Measurements from ENCODE around the gene ALK.

ALK gene

GRCh38 chr2:29855924-29856639, 65.3 kb downstream of the ALK start:
- no peak for TF ChIP-seq CTCF (IDR thresholded peaks at IDR 0.05)

DNA sequence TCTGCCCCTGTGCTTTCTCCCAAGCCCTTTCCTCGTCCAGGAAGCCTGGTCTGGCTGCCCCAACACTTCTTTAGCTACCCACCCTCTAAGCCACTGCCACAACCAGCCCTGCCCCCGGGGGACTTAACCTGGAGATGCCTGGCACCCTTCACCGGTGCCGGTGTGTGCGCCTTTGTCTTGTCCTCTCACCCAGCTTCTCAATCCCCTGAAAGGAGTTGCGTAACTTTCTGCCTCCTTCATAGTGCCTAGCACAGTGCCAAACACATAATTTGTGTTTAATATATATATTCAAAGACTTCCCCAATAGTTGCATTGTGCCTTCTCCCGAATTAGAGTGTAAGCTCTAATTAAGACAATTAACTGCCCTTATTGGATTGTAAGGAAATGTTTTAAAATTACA, 70.6 kb downstream of the ALK start:
- no peak for TF ChIP-seq CTCF (IDR thresholded peaks at IDR 0.05)

DNA sequence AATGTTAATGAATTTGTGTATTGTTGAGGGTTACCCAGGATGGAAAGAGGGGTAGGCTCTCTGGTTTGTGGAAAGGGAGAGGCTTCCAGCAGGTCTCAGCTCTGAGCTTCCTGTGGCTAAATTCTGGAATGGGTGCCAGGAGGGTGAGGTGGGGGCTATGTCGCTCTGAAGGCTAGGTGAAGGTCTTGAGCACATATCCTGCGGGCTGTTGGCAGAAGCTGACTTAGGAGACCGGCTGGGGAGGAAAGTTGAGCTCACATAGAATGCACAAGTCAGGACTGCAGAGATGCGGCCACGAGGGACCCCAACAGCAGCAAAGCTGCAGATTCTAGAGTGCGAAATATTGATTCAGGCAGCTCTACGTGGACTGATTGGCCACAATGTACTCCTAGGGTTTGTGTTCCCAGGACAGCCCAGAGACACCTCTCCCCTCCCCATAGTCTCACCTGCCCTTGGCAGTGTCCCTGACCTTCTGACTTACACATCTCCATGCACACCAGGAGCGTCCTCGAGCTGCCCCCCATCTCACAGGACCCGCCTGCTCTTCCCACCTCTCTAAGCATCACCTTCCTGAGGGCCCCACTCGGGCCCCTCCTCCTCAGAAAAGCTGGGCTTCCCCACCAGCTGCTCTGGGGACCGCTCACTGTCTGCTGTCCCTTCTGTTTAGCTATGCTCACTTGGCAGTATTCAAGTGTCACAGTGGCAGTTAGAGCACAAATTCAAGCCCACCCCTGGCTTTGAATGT, 72.6 kb downstream of the ALK start:
- no peak for TF ChIP-seq CTCF (IDR thresholded peaks at IDR 0.05)

GRCh38 chr2:29847886-29848285, 73.5 kb downstream of the ALK start:
- TF ChIP-seq CTCF (IDR thresholded peaks at IDR 0.05): no peak

DNA sequence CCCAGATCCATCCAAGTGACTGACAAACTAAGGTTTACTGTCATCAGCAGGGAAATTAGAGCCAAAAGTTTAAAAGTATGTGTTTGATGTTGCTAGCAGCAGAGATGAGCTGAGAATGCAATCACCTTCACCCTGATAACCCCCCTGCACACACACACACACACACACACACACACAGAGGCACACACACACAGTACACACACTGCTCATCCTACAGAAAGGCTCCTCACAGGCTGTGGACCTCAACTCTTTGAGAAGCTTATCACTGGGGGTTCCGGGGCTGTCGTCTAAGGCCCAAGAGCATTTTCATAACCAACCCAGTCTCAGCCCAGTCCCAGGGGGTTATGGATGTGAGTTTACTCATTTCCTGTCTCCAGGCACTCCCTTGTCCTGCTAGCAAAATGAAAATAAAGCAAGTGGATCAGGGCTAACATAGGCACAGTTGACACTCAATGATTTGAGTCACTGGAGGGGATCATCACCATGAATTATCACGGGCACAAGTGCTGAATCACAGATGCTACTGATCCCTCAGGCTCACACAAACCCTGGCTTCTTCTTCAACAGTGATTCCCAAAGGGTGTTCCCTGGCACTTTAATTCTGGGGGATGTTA, 76.6 kb downstream of the ALK start:
- no peak for TF ChIP-seq CTCF (IDR thresholded peaks at IDR 0.05)

- TF ChIP-seq CTCF (IDR thresholded peaks at IDR 0.05): peak; percentile 93
These were observed 79.9 kb downstream of the ALK start for GRCh38 chr2:29841386-29842004.

DNA sequence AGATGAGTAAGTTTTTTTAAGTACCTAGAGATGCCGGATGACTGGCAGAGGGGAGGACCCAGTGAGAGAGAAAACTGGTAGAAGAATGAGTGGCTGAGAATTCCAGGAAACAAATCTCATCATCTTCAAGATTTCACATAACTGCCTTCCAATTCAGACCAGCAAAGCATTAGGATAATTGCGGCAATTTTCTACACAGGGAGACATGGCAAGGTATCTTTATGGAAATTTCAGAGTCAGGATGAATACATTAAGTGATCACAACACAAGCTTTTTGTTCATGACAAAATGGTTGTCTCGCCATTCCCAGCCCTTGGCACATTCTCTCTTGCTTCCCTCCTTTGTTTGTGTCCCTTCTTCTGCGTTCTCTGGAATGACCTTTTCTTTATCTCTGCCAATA, 82.1 kb downstream of the ALK start:
- TF ChIP-seq CTCF (IDR thresholded peaks at IDR 0.05): no peak

Measured in LNCAP (cell line).